Spleen (tissue), 7 donors: ENCODE data around the gene TMEM72.

Experiments used
- POLR2A ChIP-seq, 3 donors: fragments of 450-650 bp; IDR thresholded peaks; one replicate each; pipeline ENCODE4 v1.5.1; 2017; ENCODE audit warnings: antibody characterized with exemption in 3 of 3, mild to moderate bottlenecking in 1 of 3
- TF ChIP-seq, protein P1 (sequence below), 11 experiments: fragments of 200-600 bp in 7 of 11; fragments of 450-650 bp in 4 of 11; sonication (generic) in 4 of 11; IDR thresholded peaks in 8 of 11; conservative IDR thresholded peaks in 3 of 11; 1 replicate in 7 of 11; 2 replicates in 4 of 11; pipeline versions ENCODE4 v1.4.0 to v1.8.0; 2016 to 2021; ENCODE audit warnings: antibody characterized with exemption in 11 of 11, inconsistent platforms in 4 of 11, mild to moderate bottlenecking in 1 of 11
- donor health status: DM: no; HTN: no; CAD: no; lungs with moderate emphysema.
- donor health status: DM: no; HTN: no; CAD: no.
- donor health status: DM: no; HTN: no; CAD: no.

DNA sequence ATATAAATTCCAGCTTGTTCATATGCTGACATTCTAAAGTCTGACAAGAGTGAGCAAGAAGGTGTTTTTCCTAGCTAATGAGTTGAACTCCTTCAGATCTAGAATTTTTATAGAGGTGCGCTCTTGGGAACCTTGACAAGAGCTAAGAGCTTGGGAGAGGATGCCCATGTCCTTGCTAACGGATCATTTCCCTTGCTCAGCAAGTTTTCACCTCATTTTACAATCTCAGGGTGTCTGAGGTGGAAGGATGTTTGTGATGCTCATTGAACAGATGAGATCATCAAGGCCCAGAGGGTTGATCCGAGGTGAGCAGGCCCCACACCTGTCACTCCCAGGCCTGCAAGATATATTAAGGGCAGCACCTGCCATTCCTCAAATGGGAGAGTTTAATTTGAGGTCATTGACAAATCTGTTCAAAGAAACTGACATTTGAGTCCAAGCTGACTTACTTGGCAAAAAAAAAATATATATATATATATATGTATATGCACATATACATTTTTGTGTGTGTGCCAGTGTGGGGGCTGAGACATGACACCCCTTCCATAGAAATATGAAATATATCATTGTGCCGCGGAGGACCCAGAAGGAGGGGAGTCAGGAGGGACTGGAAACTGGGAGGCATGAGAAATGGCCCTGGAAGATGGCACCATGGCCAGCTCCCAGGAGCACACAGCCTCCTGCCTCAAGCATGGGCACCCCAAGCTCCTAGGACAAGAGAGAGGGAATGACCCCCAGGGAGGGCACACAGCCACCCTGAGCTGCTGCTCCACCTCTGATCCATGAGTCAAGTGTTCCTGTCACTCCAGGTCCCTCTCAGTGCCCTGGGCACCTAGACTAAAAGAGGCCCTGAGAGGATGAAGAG lies 17.3 kb upstream of the TMEM72 start:
- TF ChIP-seq, protein P1, sequence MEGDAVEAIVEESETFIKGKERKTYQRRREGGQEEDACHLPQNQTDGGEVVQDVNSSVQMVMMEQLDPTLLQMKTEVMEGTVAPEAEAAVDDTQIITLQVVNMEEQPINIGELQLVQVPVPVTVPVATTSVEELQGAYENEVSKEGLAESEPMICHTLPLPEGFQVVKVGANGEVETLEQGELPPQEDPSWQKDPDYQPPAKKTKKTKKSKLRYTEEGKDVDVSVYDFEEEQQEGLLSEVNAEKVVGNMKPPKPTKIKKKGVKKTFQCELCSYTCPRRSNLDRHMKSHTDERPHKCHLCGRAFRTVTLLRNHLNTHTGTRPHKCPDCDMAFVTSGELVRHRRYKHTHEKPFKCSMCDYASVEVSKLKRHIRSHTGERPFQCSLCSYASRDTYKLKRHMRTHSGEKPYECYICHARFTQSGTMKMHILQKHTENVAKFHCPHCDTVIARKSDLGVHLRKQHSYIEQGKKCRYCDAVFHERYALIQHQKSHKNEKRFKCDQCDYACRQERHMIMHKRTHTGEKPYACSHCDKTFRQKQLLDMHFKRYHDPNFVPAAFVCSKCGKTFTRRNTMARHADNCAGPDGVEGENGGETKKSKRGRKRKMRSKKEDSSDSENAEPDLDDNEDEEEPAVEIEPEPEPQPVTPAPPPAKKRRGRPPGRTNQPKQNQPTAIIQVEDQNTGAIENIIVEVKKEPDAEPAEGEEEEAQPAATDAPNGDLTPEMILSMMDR (IDR thresholded peaks at IDR 0.05 in 8 of 11, conservative IDR thresholded peaks at IDR 0.05 in 3 of 11), result no peak
- no peak for TF ChIP-seq POLR2A (IDR thresholded peaks at IDR 0.05)
